GM18907 (cell line): ENCODE results near the gene C1orf198.

Source experiments
- ATAC-seq: cut with Tn5 transposase; IDR thresholded peaks from one replicate; pipeline ENCODE4 v1.9.1; 2021; ENCODE audit warnings: mild to moderate bottlenecking, moderate library complexity; ENCODE audit not compliant: unreplicated experiment

Gene C1orf198

GRCh38 chr1:230894032-230894431 is 25.7 kb upstream of the C1orf198 start:
- no peak for ATAC-seq

GRCh38 chr1:230892018-230892491 is 23.7 kb upstream of the C1orf198 start:
- ATAC-seq: no peak

- no peak for ATAC-seq
These were observed 23.1 kb upstream of the C1orf198 start for GRCh38 chr1:230891413-230891812.

GRCh38 chr1:230884646-230885045 is 16.3 kb upstream of the C1orf198 start:
- ATAC-seq: no peak

- no peak for ATAC-seq
These were observed 15.6 kb upstream of the C1orf198 start for GRCh38 chr1:230883967-230884366.

GRCh38 chr1:230879778-230880177 is 11.5 kb upstream of the C1orf198 start:
- ATAC-seq: no peak

GRCh38 chr1:230878591-230878990 is 10.3 kb upstream of the C1orf198 start:
- ATAC-seq: no peak

GRCh38 chr1:230877924-230878590 is 9.7 kb upstream of the C1orf198 start:
- no peak for ATAC-seq

GRCh38 chr1:230877146-230877923 is 9.0 kb upstream of the C1orf198 start:
- no peak for ATAC-seq

GRCh38 chr1:230876660-230877059 is 8.3 kb upstream of the C1orf198 start:
- no peak for ATAC-seq

GRCh38 chr1:230875370-230875769 is 7.0 kb upstream of the C1orf198 start:
- ATAC-seq: no peak

GRCh38 chr1:230870916-230871315 is 2.6 kb upstream of the C1orf198 start:
- no peak for ATAC-seq

- no peak for ATAC-seq
These were observed 1.2 kb upstream of the C1orf198 start for GRCh38 chr1:230869500-230869899.

GRCh38 chr1:230868736-230869385 is 540 bp upstream of the C1orf198 start:
- ATAC-seq: peak; percentile 41

GRCh38 chr1:230867101-230867902 is 1.0 kb downstream of the C1orf198 start:
- ATAC-seq: no peak

- no peak for ATAC-seq
These were observed 1.9 kb downstream of the C1orf198 start for GRCh38 chr1:230866171-230867070.

GRCh38 chr1:230865062-230865817 is 3.1 kb downstream of the C1orf198 start:
- ATAC-seq: no peak

GRCh38 chr1:230864441-230864840 is 3.9 kb downstream of the C1orf198 start:
- no peak for ATAC-seq

- no peak for ATAC-seq
These were observed 4.9 kb downstream of the C1orf198 start for GRCh38 chr1:230863449-230863848.
